NCI-H2171 treated with DMSO at 0.1 percent for 48 hours (cell line): Measurements from ENCODE around the gene PLEKHH1.
A peak's percentile ranks its signal among the peaks of the same experiment; 100 is the strongest.
"Not testable (repeated sequence)": the region's sequence is repeated elsewhere in the genome, so short reads cannot be mapped to it uniquely, and the experiment has no call there.

Experiments used
- DNase-seq: peaks from one replicate; lab custom pipeline; 2025; lab: John Stamatoyannopoulos, UW

Gene PLEKHH1

GRCh38 chr14:67583711-67584644, 50.9 kb downstream of the PLEKHH1 start:
- peak; percentile 42 for DNase-seq

GRCh38 chr14:67584978-67585377, 51.9 kb downstream of the PLEKHH1 start:
- no peak for DNase-seq

GRCh38 chr14:67586369-67586768, 53.3 kb downstream of the PLEKHH1 start:
- no peak for DNase-seq

GRCh38 chr14:67589204-67589770, 56.2 kb downstream of the PLEKHH1 start:
- no peak for DNase-seq

DNA sequence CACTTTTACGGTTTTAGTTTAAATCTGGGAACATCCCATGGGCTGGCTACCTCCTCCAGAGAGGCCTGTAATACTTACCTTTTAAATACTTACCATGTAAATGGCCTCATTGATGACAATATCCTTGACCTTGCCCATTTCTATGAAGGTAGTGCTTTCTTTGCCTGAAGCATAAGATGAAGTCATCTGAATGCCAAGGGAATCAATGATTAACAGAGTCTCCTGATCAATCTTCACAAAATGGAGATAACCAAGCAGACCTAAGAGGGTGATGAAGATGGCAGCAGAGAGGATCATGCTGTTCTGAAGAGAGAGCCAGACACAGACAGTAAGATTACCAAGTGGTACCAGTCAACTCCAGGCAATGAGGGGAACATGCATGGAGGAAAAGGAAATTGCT, 60.6 kb downstream of the PLEKHH1 start:
- not testable (repeated sequence) for DNase-seq

GRCh38 chr14:67595392-67595791, 62.3 kb downstream of the PLEKHH1 start:
- DNase-seq: no peak

GRCh38 chr14:67599698-67600561, 66.8 kb downstream of the PLEKHH1 start, which contains the start of gene PIGH:
Gene PIGH, minus strand, starts transcription at chr14:67600268. Its CDS starts 65 bp downstream, at chr14:67600203.
- peak; percentile 90 for DNase-seq

DNA sequence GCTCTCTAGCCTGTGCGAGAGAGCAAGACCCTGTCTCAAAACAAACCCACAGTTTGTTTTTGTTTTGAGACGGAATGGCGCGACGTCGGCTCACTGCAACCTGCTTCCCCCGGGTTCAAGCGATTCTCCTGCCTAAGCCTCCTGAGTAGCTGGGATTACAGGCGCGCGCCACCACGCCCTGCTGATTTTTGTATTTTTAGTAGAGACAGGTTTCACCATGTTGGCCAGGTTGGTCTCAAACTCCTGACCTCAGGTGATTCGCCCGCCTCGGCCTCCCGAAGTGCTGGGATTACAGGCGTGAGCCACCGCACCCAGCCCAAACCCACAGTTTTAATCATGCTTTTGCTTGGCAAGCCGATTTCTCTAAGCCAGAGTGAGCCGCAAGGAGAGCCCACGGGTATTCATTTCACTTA, 67.5 kb downstream of the PLEKHH1 start:
- not testable (repeated sequence) for DNase-seq

DNA sequence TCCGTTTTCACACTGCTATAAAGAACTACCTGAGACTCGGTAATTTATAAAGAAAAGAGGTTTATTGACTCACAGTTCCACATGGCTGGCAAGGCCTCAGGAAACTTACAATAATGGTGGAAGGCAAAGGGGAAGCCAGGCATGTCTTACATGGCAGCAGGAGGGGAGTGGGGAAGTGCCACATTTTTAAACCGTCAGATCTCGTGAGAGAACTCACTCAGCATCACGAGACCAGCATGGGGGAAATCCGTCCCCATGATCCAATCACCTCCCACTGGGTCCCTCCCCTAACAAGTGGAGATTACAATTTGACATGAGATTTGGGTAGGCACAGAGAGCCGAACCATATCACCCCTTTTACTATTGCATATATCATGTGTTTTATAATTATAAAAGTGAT, 69.0 kb downstream of the PLEKHH1 start:
- no peak for DNase-seq

GRCh38 chr14:67602995-67603545, 70.0 kb downstream of the PLEKHH1 start:
- DNase-seq: no peak

GRCh38 chr14:67607646-67608045, 74.6 kb downstream of the PLEKHH1 start:
- DNase-seq: no peak

DNA sequence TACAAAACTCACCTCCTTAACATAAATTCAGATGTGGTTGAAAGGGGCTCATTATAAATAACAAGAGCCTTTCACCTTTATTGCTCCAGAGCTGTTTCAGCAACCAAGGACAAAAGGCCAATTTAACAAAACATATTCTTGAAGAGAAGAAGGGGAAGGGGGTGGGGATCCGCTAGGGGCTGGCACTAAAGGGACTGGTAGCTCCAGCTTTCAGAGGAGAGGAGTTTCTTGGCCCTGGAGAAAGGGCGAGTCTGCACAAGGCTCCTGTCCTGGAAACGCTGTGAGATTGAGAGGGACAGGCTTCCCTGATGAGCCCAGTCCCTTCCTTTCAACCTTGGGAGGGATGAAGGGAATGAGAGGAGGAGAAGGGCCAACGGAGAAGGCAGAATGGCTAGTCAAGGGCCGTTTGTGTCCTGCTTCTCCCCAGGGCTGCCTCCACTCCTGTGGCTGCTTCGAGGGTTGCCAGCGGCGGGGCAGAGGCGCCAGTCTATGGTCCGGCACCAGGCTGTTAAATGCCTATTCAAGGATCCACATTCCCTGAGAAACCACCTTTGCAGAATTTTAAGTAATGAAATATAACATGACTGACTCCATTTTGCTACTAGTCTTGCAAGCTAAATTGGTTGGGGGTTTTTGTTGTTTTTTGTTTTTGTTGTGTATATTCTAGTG, 76.7 kb downstream of the PLEKHH1 start:
- no peak for DNase-seq

GRCh38 chr14:67610491-67610890, 77.4 kb downstream of the PLEKHH1 start:
- DNase-seq: no peak

DNA sequence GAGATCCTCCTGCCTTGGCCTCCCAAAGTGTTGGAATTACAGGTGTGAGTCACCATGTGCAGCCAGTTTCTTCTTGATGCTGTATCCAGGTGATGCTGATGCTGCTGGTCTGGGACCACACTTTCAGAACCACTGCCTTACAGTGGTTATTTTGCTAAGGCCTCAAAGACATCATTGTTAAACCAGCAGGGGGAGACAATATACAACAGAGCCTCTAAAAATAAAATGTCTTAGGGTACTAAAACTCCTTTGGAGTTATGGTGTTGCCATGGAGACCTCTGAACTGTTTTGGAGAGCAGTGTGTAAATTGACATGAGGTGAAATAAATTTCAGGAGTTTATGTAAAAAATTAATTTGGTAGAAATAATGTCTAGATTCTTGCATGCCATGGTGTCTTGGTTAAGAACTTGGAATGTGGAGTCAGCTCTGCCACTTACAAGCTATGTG, 85.5 kb downstream of the PLEKHH1 start:
- DNase-seq: peak; percentile 57

GRCh38 chr14:67619446-67620216, 86.5 kb downstream of the PLEKHH1 start, which contains the start of gene ARG2:
Gene ARG2, plus strand, starts transcription at chr14:67619920. Its CDS starts 58 bp downstream, at chr14:67619978.
- DNase-seq: peak; percentile 96

GRCh38 chr14:67620217-67620785, 87.2 kb downstream of the PLEKHH1 start:
- DNase-seq: peak; percentile 30

- DNase-seq: peak; percentile 19
Measured at GRCh38 chr14:67622675-67623074, 89.6 kb downstream of the PLEKHH1 start.

DNA sequence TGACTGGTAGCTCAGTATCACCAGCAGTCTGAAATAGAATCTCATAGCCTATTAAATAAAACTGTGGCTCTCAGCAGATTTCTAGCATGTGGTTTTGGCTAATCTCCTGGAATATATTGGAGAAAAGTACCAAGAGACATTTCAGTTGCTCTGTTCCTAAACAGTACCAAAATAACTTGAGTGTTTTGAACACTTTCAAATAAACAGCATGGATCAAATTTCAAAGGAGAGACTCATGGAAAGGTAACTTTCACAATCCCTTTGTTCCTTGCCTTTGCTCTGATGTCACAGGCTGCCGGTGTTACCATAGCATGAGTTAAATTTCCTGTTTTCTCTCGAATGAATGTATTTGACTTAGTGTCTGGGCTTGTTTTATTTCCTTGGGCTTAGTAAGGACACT, 90.0 kb downstream of the PLEKHH1 start:
- DNase-seq: no peak

- not testable (repeated sequence) for DNase-seq
Measured at GRCh38 chr14:67626131-67626530, 93.0 kb downstream of the PLEKHH1 start.

DNA sequence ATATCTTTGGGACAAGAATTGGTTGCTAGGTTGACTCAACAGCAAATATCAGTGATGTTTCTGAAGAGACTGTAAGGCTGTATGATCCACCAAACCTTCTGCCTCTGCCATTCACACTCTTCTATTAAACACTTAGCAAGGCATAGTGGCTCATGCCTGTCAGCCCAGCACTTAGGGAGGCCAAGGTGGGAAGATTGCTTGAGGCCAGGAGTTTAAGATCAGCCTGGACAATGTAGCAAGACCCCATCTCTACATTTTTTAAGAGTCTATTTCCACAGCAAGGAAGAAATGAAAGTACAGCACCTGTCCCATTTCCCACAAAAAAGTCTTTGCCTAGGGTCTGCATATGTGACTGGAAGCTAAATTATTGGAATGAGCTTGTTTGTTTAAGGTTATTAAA, 94.4 kb downstream of the PLEKHH1 start:
- DNase-seq: no peak
